GM12874 (cell line): ENCODE data around the gene FN1.

Experiments used
- TF ChIP-seq, protein P1 (sequence below): IDR thresholded peaks from 2 replicates; pipeline ENCODE4 v1.5.1; 2011; ENCODE audit warnings: low read depth, mild to moderate bottlenecking, control low read depth, low read length, moderate library complexity; ENCODE audit not compliant: insufficient read depth

Gene FN1

DNA sequence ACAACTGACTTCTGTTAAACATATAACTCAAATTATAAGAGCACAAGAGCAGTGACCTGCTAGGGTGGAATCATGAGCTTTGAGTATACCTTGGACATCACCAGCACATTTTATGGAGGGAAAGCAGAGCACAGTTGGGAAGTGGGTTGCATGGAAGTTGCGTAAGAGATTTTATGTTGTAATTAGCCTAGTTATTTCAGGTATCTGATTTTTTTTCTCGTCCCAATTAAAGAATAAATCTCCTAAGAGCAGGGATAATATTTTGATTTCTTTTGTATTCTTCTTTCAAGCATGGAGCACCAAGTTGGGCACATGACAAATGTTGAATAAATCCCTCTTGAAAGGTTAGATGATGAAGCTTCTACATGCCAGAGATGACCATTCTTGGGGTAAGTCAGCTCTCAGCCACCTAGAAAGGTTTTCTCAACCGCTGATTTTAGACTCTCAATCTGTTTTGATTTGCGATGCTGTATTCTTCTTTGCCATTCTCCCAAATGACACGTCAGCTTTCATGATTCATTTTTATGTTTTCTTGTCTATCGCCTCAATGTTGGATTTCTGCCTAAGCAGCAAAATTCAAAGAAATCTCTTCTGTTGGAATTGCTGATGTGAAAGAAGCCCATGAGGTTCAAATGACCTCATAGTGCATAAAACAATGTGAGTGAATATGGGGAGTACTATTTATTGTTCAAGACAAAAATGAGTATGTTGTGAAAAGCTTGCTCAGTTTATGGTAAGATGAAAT is 15.3 kb upstream of the FN1 start:
- TF ChIP-seq, protein P1, sequence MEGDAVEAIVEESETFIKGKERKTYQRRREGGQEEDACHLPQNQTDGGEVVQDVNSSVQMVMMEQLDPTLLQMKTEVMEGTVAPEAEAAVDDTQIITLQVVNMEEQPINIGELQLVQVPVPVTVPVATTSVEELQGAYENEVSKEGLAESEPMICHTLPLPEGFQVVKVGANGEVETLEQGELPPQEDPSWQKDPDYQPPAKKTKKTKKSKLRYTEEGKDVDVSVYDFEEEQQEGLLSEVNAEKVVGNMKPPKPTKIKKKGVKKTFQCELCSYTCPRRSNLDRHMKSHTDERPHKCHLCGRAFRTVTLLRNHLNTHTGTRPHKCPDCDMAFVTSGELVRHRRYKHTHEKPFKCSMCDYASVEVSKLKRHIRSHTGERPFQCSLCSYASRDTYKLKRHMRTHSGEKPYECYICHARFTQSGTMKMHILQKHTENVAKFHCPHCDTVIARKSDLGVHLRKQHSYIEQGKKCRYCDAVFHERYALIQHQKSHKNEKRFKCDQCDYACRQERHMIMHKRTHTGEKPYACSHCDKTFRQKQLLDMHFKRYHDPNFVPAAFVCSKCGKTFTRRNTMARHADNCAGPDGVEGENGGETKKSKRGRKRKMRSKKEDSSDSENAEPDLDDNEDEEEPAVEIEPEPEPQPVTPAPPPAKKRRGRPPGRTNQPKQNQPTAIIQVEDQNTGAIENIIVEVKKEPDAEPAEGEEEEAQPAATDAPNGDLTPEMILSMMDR: no peak

GRCh38 chr2:215450188-215451011 is 14.5 kb upstream of the FN1 start:
- TF ChIP-seq, protein P1: no peak

- TF ChIP-seq, protein P1: no peak
Observed at GRCh38 chr2:215447673-215448081, 11.8 kb upstream of the FN1 start.

GRCh38 chr2:215447056-215447455 is 11.2 kb upstream of the FN1 start:
- TF ChIP-seq, protein P1: no peak

DNA sequence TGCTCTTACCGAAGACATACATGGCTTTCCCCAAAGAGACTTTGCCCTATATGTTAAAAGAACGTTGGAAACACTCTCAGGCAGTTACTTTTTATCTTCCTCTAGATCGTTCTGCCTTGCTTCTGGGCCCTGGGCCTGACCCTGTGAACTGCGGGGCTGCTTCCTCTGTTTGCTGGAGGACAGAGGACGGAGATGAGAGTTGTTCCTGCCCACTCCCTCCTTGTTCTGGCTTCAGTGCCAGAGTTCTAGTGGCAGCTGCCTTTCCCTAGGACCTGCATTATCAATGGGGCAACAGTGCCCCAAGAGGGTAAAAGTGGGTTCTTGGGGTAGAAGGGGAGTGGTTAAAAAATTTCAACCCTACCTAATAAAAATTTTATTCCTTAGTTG is 6.5 kb upstream of the FN1 start:
- TF ChIP-seq, protein P1: no peak

DNA sequence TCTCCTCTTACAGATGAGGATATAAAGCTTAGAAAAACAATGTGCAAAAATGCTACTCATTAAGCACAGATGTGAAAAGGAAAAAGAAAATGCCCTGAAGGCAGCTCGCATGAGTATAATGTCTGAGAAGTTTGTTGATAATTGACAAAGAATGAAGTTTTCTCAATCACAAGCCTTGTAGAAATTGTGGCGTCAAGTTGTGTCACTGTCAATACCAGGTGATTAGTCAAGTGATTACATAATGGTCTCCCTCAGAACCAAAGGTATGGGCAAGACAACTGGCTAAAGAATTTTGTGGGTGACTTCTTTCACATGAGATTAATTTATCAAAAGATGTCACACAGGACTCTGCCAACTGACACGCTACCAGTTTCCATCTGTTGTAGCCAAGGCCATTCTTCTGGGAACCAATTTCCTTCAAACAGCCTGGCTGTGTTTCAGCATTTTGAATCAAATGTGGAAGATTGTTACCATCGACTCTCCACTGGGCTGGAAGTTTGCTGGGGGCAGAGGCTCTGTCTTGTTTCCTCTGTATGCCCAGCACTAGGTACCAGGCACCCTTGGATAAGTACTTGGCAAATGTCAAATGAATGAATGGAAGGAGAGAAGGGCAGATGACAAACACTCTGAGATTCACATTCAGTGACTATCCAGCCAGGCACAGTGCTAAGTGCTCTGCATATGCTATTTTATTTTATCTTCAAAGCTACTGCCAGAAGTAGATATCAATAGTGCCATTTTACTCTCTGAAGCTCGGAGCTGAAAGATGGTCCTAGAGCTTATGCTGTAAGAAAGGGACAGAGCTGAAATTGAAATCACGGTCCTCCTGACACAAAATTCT is 5.9 kb upstream of the FN1 start:
- TF ChIP-seq, protein P1: no peak
